ENCODE results near the gene NUAK2.

GRCh38 chr1:205256951-205257625, 64.5 kb downstream of the NUAK2 start:
- TF ChIP-seq, protein P1, sequence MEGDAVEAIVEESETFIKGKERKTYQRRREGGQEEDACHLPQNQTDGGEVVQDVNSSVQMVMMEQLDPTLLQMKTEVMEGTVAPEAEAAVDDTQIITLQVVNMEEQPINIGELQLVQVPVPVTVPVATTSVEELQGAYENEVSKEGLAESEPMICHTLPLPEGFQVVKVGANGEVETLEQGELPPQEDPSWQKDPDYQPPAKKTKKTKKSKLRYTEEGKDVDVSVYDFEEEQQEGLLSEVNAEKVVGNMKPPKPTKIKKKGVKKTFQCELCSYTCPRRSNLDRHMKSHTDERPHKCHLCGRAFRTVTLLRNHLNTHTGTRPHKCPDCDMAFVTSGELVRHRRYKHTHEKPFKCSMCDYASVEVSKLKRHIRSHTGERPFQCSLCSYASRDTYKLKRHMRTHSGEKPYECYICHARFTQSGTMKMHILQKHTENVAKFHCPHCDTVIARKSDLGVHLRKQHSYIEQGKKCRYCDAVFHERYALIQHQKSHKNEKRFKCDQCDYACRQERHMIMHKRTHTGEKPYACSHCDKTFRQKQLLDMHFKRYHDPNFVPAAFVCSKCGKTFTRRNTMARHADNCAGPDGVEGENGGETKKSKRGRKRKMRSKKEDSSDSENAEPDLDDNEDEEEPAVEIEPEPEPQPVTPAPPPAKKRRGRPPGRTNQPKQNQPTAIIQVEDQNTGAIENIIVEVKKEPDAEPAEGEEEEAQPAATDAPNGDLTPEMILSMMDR (IDR thresholded peaks at IDR 0.05; ENCODE audit: insufficient read depth, low read length, poor library complexity, severe bottlenecking): no peak
- no peak for TF ChIP-seq EZH2phosphoT487 (conservative IDR thresholded peaks at IDR 0.05; ENCODE audit: low read length)

Data from SU-DHL-6 (cell line).